Activated T-cell treated with anti-CD3 and anti-CD28 coated beads, Interleukin-2, amount 50 U/mL, for 72 hours (primary cell): ENCODE measurements around the gene ANKS1B. TPM values are rescaled to one million over a fixed set of nuclear protein-coding genes. Genes with fewer than 3 reads are reported as not detected.

Source experiments
- ATAC-seq, 2 donors: fragments of 150-1000 bp; cut with Tn5 transposase; replicated peaks in 1 of 2; 2 replicates each; pipeline ENCODE4 v1.10.0; 2021; ENCODE audit warnings: moderate library complexity in 2 of 2, mild to moderate bottlenecking in 1 of 2
- DNase-seq, 2 donors: peaks; one replicate each; pipeline ENCODE4 v3.0.0; 2021 to 2022; ENCODE audit warnings: mixed read lengths in 1 of 2
- H3K27ac Mint-ChIP-seq: one replicate; pipeline ENCODE4 v1.8.0; 2022; ENCODE audit warnings: mild to moderate bottlenecking, moderate library complexity, mixed read lengths
- H3K27me3 Mint-ChIP-seq: one replicate; pipeline ENCODE4 v1.8.0; 2022; ENCODE audit warnings: low read depth, mixed read lengths
- H3K36me3 Mint-ChIP-seq, 2 donors: one replicate each; pipeline ENCODE4 v1.8.0; 2022; ENCODE audit warnings: mixed read lengths in 2 of 2, mild to moderate bottlenecking in 1 of 2; ENCODE audit not compliant: insufficient read depth in 2 of 2
- H3K4me1 Mint-ChIP-seq: one replicate; pipeline ENCODE4 v1.8.0; 2022; ENCODE audit warnings: low read depth, mixed read lengths
- H3K4me3 Mint-ChIP-seq, 2 donors: one replicate each; pipeline ENCODE4 v1.8.0; 2022; ENCODE audit warnings: mild to moderate bottlenecking in 2 of 2, mixed read lengths in 2 of 2, moderate library complexity in 2 of 2
- H3K9me3 Mint-ChIP-seq, 2 donors: one replicate each; pipeline ENCODE4 v1.8.0; 2022; ENCODE audit warnings: mixed read lengths in 2 of 2
- total RNA-seq, 2 donors: library from RNA; stranded (reverse); gene quantifications; one replicate each; pipeline ENCODE4 v1.2.3, GENCODE V29; 2022

ANKS1B gene
- total RNA-seq, 2 donors from 2014 or later, result 0.19 to 0.63 TPM

GRCh38 chr12:99427104-99427503 lies 557.6 kb downstream of the ANKS1B start:
- Mint-ChIP-seq H3K27ac (no peak overlapping the region), H3K9me3 (peaks cover 10 to 13% of the 10 kb centered on the region in 2 donors), H3K4me3 (no peak overlapping the region), H3K27me3 (no peaks in the 10 kb centered on the region), H3K4me1 (no peaks in the 10 kb centered on the region), H3K36me3 (no peaks in the 10 kb centered on the region)
- ATAC-seq, result no peak
- DNase-seq, result no peak

- DNase-seq (no peak), ATAC-seq (no peak)
- H3K4me3 Mint-ChIP-seq, result no peak overlapping the region
- no peaks in the 10 kb centered on the region for H3K27me3 Mint-ChIP-seq
- H3K36me3 Mint-ChIP-seq, result no peaks in the 10 kb centered on the region
- no peaks in the 10 kb centered on the region for H3K4me1 Mint-ChIP-seq
- H3K27ac Mint-ChIP-seq, result no peak overlapping the region
- peaks cover 7 to 16% of the 10 kb centered on the region in 2 donors for H3K9me3 Mint-ChIP-seq
Observed at GRCh38 chr12:99418379-99418778, 566.4 kb downstream of the ANKS1B start.

GRCh38 chr12:99413751-99414150 lies 571.0 kb downstream of the ANKS1B start:
- H3K27me3 Mint-ChIP-seq, result no peaks in the 10 kb centered on the region
- no peaks in the 10 kb centered on the region for H3K36me3 Mint-ChIP-seq
- H3K4me3 Mint-ChIP-seq, result no peak overlapping the region
- DNase-seq (no peak), ATAC-seq (no peak)
- H3K9me3 Mint-ChIP-seq, result peaks cover 0 to 14% of the 10 kb centered on the region in 2 donors
- no peaks in the 10 kb centered on the region for H3K4me1 Mint-ChIP-seq
- no peak overlapping the region for H3K27ac Mint-ChIP-seq

- DNase-seq (no peak), ATAC-seq (no peak)
- H3K9me3 Mint-ChIP-seq, result no peaks in the 10 kb centered on the region
- no peaks in the 10 kb centered on the region for H3K27me3 Mint-ChIP-seq
- H3K27ac Mint-ChIP-seq, result no peak overlapping the region
- no peaks in the 10 kb centered on the region for H3K36me3 Mint-ChIP-seq
- H3K4me3 Mint-ChIP-seq, result no peak overlapping the region
- no peaks in the 10 kb centered on the region for H3K4me1 Mint-ChIP-seq
Observed at GRCh38 chr12:99393763-99394162, 591.0 kb downstream of the ANKS1B start.

- DNase-seq, result no peak
- H3K4me1 Mint-ChIP-seq, result no peaks in the 10 kb centered on the region
- H3K36me3 Mint-ChIP-seq, result no peaks in the 10 kb centered on the region
- ATAC-seq, result no peak
- H3K9me3 Mint-ChIP-seq, result no peaks in the 10 kb centered on the region
- H3K4me3 Mint-ChIP-seq, result no peak overlapping the region
- H3K27ac Mint-ChIP-seq, result no peak overlapping the region
- H3K27me3 Mint-ChIP-seq, result no peaks in the 10 kb centered on the region
Observed at GRCh38 chr12:99392091-99392850, 592.5 kb downstream of the ANKS1B start.

GRCh38 chr12:99390707-99391106 lies 594.0 kb downstream of the ANKS1B start:
- Mint-ChIP-seq H3K27ac (no peak overlapping the region), H3K4me1 (no peaks in the 10 kb centered on the region), H3K27me3 (no peaks in the 10 kb centered on the region), H3K36me3 (no peaks in the 10 kb centered on the region), H3K9me3 (no peaks in the 10 kb centered on the region), H3K4me3 (no peak overlapping the region)
- no peak for ATAC-seq
- no peak for DNase-seq

- no peaks in the 10 kb centered on the region for H3K4me1 Mint-ChIP-seq
- H3K36me3 Mint-ChIP-seq, result no peaks in the 10 kb centered on the region
- H3K4me3 Mint-ChIP-seq, result no peak overlapping the region
- H3K27me3 Mint-ChIP-seq, result no peaks in the 10 kb centered on the region
- H3K27ac Mint-ChIP-seq, result no peak overlapping the region
- ATAC-seq, result no peak
- no peaks in the 10 kb centered on the region for H3K9me3 Mint-ChIP-seq
- no peak for DNase-seq
Observed at GRCh38 chr12:99389751-99390150, 595.0 kb downstream of the ANKS1B start.

GRCh38 chr12:99388671-99389195 lies 596.0 kb downstream of the ANKS1B start:
- H3K4me1 Mint-ChIP-seq, result no peaks in the 10 kb centered on the region
- no peaks in the 10 kb centered on the region for H3K9me3 Mint-ChIP-seq
- H3K27me3 Mint-ChIP-seq, result no peaks in the 10 kb centered on the region
- H3K4me3 Mint-ChIP-seq, result no peak overlapping the region
- no peaks in the 10 kb centered on the region for H3K36me3 Mint-ChIP-seq
- ATAC-seq, result no peak
- DNase-seq, result no peak
- no peak overlapping the region for H3K27ac Mint-ChIP-seq

GRCh38 chr12:99387661-99388060 lies 597.1 kb downstream of the ANKS1B start:
- Mint-ChIP-seq H3K36me3 (no peaks in the 10 kb centered on the region), H3K4me3 (no peak overlapping the region), H3K9me3 (peaks cover 0 to 2% of the 10 kb centered on the region in 2 donors), H3K27me3 (no peaks in the 10 kb centered on the region), H3K27ac (no peak overlapping the region), H3K4me1 (no peaks in the 10 kb centered on the region)
- DNase-seq, result no peak
- ATAC-seq, result no peak

- Mint-ChIP-seq H3K9me3 (peaks cover 0 to 2% of the 10 kb centered on the region in 2 donors), H3K4me1 (no peaks in the 10 kb centered on the region), H3K4me3 (no peak overlapping the region), H3K27me3 (no peaks in the 10 kb centered on the region), H3K36me3 (no peaks in the 10 kb centered on the region), H3K27ac (no peak overlapping the region)
- DNase-seq (no peak), ATAC-seq (no peak)
Observed at GRCh38 chr12:99386907-99387306, 597.8 kb downstream of the ANKS1B start.

GRCh38 chr12:99383258-99383657 lies 601.5 kb downstream of the ANKS1B start:
- no peaks in the 10 kb centered on the region for H3K4me1 Mint-ChIP-seq
- no peak overlapping the region for H3K4me3 Mint-ChIP-seq
- ATAC-seq, result no peak
- H3K27ac Mint-ChIP-seq, result no peak overlapping the region
- peaks cover 1 to 5% of the 10 kb centered on the region in 2 donors for H3K9me3 Mint-ChIP-seq
- no peaks in the 10 kb centered on the region for H3K27me3 Mint-ChIP-seq
- peaks cover 0 to 2% of the 10 kb centered on the region in 2 donors for H3K36me3 Mint-ChIP-seq
- DNase-seq, result no peak

GRCh38 chr12:99381992-99382391 lies 602.7 kb downstream of the ANKS1B start:
- Mint-ChIP-seq H3K36me3 (peaks cover 0 to 2% of the 10 kb centered on the region in 2 donors), H3K9me3 (peaks cover 1 to 5% of the 10 kb centered on the region in 2 donors), H3K4me1 (no peaks in the 10 kb centered on the region), H3K27ac (no peak overlapping the region), H3K27me3 (no peaks in the 10 kb centered on the region), H3K4me3 (no peak overlapping the region)
- ATAC-seq (peak; percentile 56 to 71), DNase-seq (no peak)

- no peak overlapping the region for H3K27ac Mint-ChIP-seq
Observed at GRCh38 chr12:99380701-99381100, 604.0 kb downstream of the ANKS1B start.

GRCh38 chr12:99374023-99374422 lies 610.7 kb downstream of the ANKS1B start:
- Mint-ChIP-seq H3K9me3 (peaks cover 4 to 6% of the 10 kb centered on the region in 2 donors), H3K27ac (no peak overlapping the region), H3K4me3 (no peak overlapping the region), H3K4me1 (no peaks in the 10 kb centered on the region), H3K27me3 (no peaks in the 10 kb centered on the region), H3K36me3 (no peaks in the 10 kb centered on the region)
- no peak for ATAC-seq
- no peak for DNase-seq

More at GRCh38 chr12:99380701-99381100, 604.0 kb downstream of the ANKS1B start:
- Mint-ChIP-seq H3K36me3 (peaks cover 0 to 2% of the 10 kb centered on the region in 2 donors), H3K4me3 (no peak overlapping the region), H3K9me3 (peaks cover 1 to 5% of the 10 kb centered on the region in 2 donors), H3K4me1 (no peaks in the 10 kb centered on the region), H3K27me3 (no peaks in the 10 kb centered on the region)
- ATAC-seq (no peak), DNase-seq (no peak)
